Measurements from ENCODE around the gene KCNH1. TPM values are rescaled to one million over a fixed set of nuclear protein-coding genes. Genes with fewer than 3 reads are reported as not detected.

The KCNH1 gene
- total and polyA plus RNA-seq, 9 of the 15 experiments (the other 6 are each of a cell fraction or from before 2014, with no cell fraction given): not detected

DNA sequence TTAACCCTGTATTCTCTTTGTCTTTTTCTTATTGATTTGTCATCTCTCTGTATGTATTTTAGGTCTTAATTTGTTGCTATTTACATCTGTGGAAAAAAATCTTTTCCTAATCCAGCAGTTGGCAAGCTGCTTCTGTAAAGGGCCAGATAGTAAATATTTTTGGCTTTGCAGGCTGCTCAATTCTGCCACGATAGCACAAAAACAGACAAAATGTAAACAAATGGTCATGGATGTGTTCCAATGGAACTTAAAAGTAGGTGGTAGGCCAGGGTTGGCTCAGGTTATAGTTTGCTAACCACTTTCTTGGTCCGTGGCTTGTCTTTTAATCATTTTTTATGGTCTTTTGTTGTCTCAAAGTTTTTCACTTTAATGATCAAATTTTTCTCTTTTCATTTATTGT is 433.4 kb downstream of the KCNH1 start (continued):
- no peak for TF ChIP-seq TRIM25 (IDR thresholded peaks at IDR 0.05; ENCODE audit: borderline replicate concordance)
- no peak for TF ChIP-seq ZSCAN32 (CRISPR knock-in tag; IDR thresholded peaks at IDR 0.05)
- TF ChIP-seq FOXJ3 (CRISPR knock-in tag; IDR thresholded peaks at IDR 0.05): no peak
- TF ChIP-seq JUND (IDR thresholded peaks at IDR 0.05; ENCODE audit: borderline replicate concordance, low read depth, low read length): no peak
- TF ChIP-seq JUND (tag; IDR thresholded peaks at IDR 0.05; ENCODE audit: borderline replicate concordance, low read depth, low read length): no peak
- TF ChIP-seq SP2 (IDR thresholded peaks at IDR 0.05; ENCODE audit: extremely low read depth, low read depth, low read length, poor library complexity, severe bottlenecking): no peak
- no peak for TF ChIP-seq GTF2F1 (IDR thresholded peaks at IDR 0.05; ENCODE audit: low read depth, low read length)
- no peak for TF ChIP-seq SMARCA4 (IDR thresholded peaks at IDR 0.05)
- no peak for TF ChIP-seq CREB5 (CRISPR knock-in tag; IDR thresholded peaks at IDR 0.05)
- no peak for TF ChIP-seq STAG1 (CRISPR knock-in tag; IDR thresholded peaks at IDR 0.05; ENCODE audit: borderline replicate concordance)
